PFSK-1 (cell line): ENCODE data around the gene PREX1.

Source experiments
- FOXP2 ChIP-seq: optimal IDR thresholded peaks from 2 replicates; pipeline ENCODE3; 2011; ENCODE audit warnings: borderline replicate concordance, control low read depth, inconsistent platforms; ENCODE audit not compliant: insufficient read depth; ENCODE audit errors: extremely low read length, extremely low read depth
- POLR2AphosphoS5 ChIP-seq: IDR thresholded peaks from 2 replicates; pipeline ENCODE4 v1.6.1; 2012; ENCODE audit warnings: low read depth, mild to moderate bottlenecking, control low read depth, low read length, moderate library complexity
- REST ChIP-seq, 2 experiments: IDR thresholded peaks; 2 replicates each; pipeline versions ENCODE4 v1.6.1 to v1.8.0; 2011 to 2012; ENCODE audit warnings: low read depth in 2 of 2, low read length in 2 of 2, control low read depth in 1 of 2, inconsistent platforms in 1 of 2, mild to moderate bottlenecking in 1 of 2, moderate library complexity in 1 of 2; ENCODE audit not compliant: insufficient read depth in 1 of 2
- SIN3A ChIP-seq: IDR thresholded peaks from 2 replicates; pipeline ENCODE4 v1.6.1; 2012; ENCODE audit warnings: mild to moderate bottlenecking, low read length, moderate library complexity, borderline replicate concordance; ENCODE audit not compliant: insufficient read depth
- TAF1 ChIP-seq: IDR thresholded peaks from 2 replicates; pipeline ENCODE4 v1.6.1; 2012; ENCODE audit warnings: low read length, control low read depth, borderline replicate concordance; ENCODE audit not compliant: insufficient read depth

The PREX1 gene

GRCh38 chr20:48688579-48688978 lies 139.2 kb downstream of the PREX1 start:
- no peak for TF ChIP-seq REST (IDR thresholded peaks at IDR 0.05; ENCODE audit: insufficient read depth in 1 of 2, low read depth in 2 of 2, low read length in 2 of 2)
- TF ChIP-seq FOXP2, result no peak
- TF ChIP-seq POLR2AphosphoS5, result no peak
- TF ChIP-seq TAF1, result no peak
- no peak for TF ChIP-seq SIN3A

- TF ChIP-seq FOXP2 (no peak), REST (IDR thresholded peaks at IDR 0.05; ENCODE audit: insufficient read depth in 1 of 2, low read depth in 2 of 2, low read length in 2 of 2) (no peak), SIN3A (no peak), TAF1 (no peak), POLR2AphosphoS5 (no peak)
Measured at GRCh38 chr20:48687117-48687800, 140.5 kb downstream of the PREX1 start.

GRCh38 chr20:48686238-48687116 lies 141.3 kb downstream of the PREX1 start:
- no peak for TF ChIP-seq POLR2AphosphoS5
- TF ChIP-seq TAF1, result no peak

GRCh38 chr20:48685300-48685699 lies 142.5 kb downstream of the PREX1 start:
- TF ChIP-seq TAF1 (no peak), SIN3A (no peak), REST (IDR thresholded peaks at IDR 0.05; ENCODE audit: insufficient read depth in 1 of 2, low read depth in 2 of 2, low read length in 2 of 2) (no peak), FOXP2 (no peak), POLR2AphosphoS5 (no peak)

GRCh38 chr20:48684501-48685041 lies 143.2 kb downstream of the PREX1 start:
- TF ChIP-seq TAF1 (no peak), REST (IDR thresholded peaks at IDR 0.05; ENCODE audit: insufficient read depth in 1 of 2, low read depth in 2 of 2, low read length in 2 of 2) (no peak), FOXP2 (no peak), POLR2AphosphoS5 (no peak), SIN3A (no peak)
